Measurements from ENCODE around the gene GBE1. TPM values are rescaled to one million over a fixed set of nuclear protein-coding genes. Genes with fewer than 3 reads are reported as not detected.

The GBE1 gene
- total RNA-seq, 5 donors from 2014 or later (not counting 1 experiment from before 2014, with no cell fraction given): 8.1 to 9.2 (median 8.7) TPM

- ATAC-seq (replicated peaks in 1 of 4) (no peak), DNase-seq (no peak)
- no peaks in the 10 kb centered on the region for H3K4me1 ChIP-seq (ENCODE audit: control insufficient read depth in 1 of 2, extremely low read depth in 1 of 2, insufficient read depth in 2 of 2, low read length in 2 of 2)
- CTCF ChIA-PET: no interaction called here
- H3K4me3 ChIP-seq (ENCODE audit: control insufficient read depth in 1 of 2, extremely low read depth in 1 of 2, low read length in 1 of 2): no peak overlapping the region
- no peaks in the 10 kb centered on the region for H3K9me3 ChIP-seq
- WGBS (ENCODE audit: insufficient coverage): no CpG with 5 or more reads among the region's 1 CpG
- Mint-ChIP-seq H3K27me3 (no peaks in the 10 kb centered on the region), H3K27ac (no peak overlapping the region), H3K9me3 (no peaks in the 10 kb centered on the region), H3K4me1 (no peaks in the 10 kb centered on the region), H3K36me3 (peaks cover 6% of the 10 kb centered on the region), H3K4me3 (no peak overlapping the region)
- POLR2A ChIA-PET: interaction anchor here in 1 of 2 donors (0.6 kb wide), 1 partner anchor 28 kb away, joined by 4 read pairs; no protein-coding TSS in a partner anchor
- no peaks in the 10 kb centered on the region for H3K36me3 ChIP-seq (ENCODE audit: control insufficient read depth in 2 of 2, extremely low read depth in 1 of 2, insufficient read depth in 1 of 2, low read length in 1 of 2)
- H3K27me3 ChIP-seq (replicated peaks in 1 of 2; ENCODE audit: control insufficient read depth in 2 of 2, extremely low read depth in 1 of 2, insufficient read depth in 2 of 2, low read length in 1 of 2): no peaks in the 10 kb centered on the region
- no peak overlapping the region for H3K27ac ChIP-seq (ENCODE audit: low read length)
These were observed 245.4 kb downstream of the GBE1 start for GRCh38 chr3:81516042-81516441.

GRCh38 chr3:81513591-81513990 is 247.9 kb downstream of the GBE1 start:
- no peaks in the 10 kb centered on the region for H3K27me3 Mint-ChIP-seq
- no peak overlapping the region for H3K4me3 Mint-ChIP-seq
- no CpG with 5 or more reads among the region's 2 CpGs for WGBS (ENCODE audit: insufficient coverage)
- H3K4me3 ChIP-seq (ENCODE audit: control insufficient read depth in 1 of 2, extremely low read depth in 1 of 2, low read length in 1 of 2): no peak overlapping the region
- H3K36me3 Mint-ChIP-seq: peaks cover 6% of the 10 kb centered on the region
- no peaks in the 10 kb centered on the region for H3K4me1 ChIP-seq (ENCODE audit: control insufficient read depth in 1 of 2, extremely low read depth in 1 of 2, insufficient read depth in 2 of 2, low read length in 2 of 2)
- no peaks in the 10 kb centered on the region for H3K9me3 Mint-ChIP-seq
- H3K36me3 ChIP-seq (ENCODE audit: control insufficient read depth in 2 of 2, extremely low read depth in 1 of 2, insufficient read depth in 1 of 2, low read length in 1 of 2): no peaks in the 10 kb centered on the region
- no peak for DNase-seq
- no peak overlapping the region for H3K27ac ChIP-seq (ENCODE audit: low read length)
- no peaks in the 10 kb centered on the region for H3K9me3 ChIP-seq
- no peaks in the 10 kb centered on the region for H3K4me1 Mint-ChIP-seq
- ChIA-PET POLR2A (no interaction called here), CTCF (no interaction called here)
- H3K27me3 ChIP-seq (replicated peaks in 1 of 2; ENCODE audit: control insufficient read depth in 2 of 2, extremely low read depth in 1 of 2, insufficient read depth in 2 of 2, low read length in 1 of 2): no peaks in the 10 kb centered on the region
- no peak overlapping the region for H3K27ac Mint-ChIP-seq
- no peak for ATAC-seq (replicated peaks in 1 of 4)

GRCh38 chr3:81503026-81503425 is 258.4 kb downstream of the GBE1 start:
- Mint-ChIP-seq H3K4me1 (no peaks in the 10 kb centered on the region), H3K36me3 (peaks cover 13% of the 10 kb centered on the region), H3K4me3 (no peak overlapping the region), H3K27ac (no peak overlapping the region), H3K9me3 (no peaks in the 10 kb centered on the region), H3K27me3 (no peaks in the 10 kb centered on the region)
- 95% methylated on average over 2 of the region's 2 CpGs for WGBS (ENCODE audit: insufficient coverage)
- no peaks in the 10 kb centered on the region for H3K9me3 ChIP-seq
- no peaks in the 10 kb centered on the region for H3K27me3 ChIP-seq (replicated peaks in 1 of 2; ENCODE audit: control insufficient read depth in 2 of 2, extremely low read depth in 1 of 2, insufficient read depth in 2 of 2, low read length in 1 of 2)
- no peaks in the 10 kb centered on the region for H3K4me1 ChIP-seq (ENCODE audit: control insufficient read depth in 1 of 2, extremely low read depth in 1 of 2, insufficient read depth in 2 of 2, low read length in 2 of 2)
- DNase-seq: no peak
- no peaks in the 10 kb centered on the region for H3K36me3 ChIP-seq (ENCODE audit: control insufficient read depth in 2 of 2, extremely low read depth in 1 of 2, insufficient read depth in 1 of 2, low read length in 1 of 2)
- ATAC-seq (replicated peaks in 1 of 4): no peak
- POLR2A ChIA-PET: no interaction called here
- CTCF ChIA-PET: no interaction called here
- no peak overlapping the region for H3K27ac ChIP-seq (ENCODE audit: low read length)
- no peak overlapping the region for H3K4me3 ChIP-seq (ENCODE audit: control insufficient read depth in 1 of 2, extremely low read depth in 1 of 2, low read length in 1 of 2)

- no peak for ATAC-seq (replicated peaks in 1 of 4)
- H3K27ac Mint-ChIP-seq: no peak overlapping the region
- H3K4me3 Mint-ChIP-seq: no peak overlapping the region
- no peaks in the 10 kb centered on the region for H3K4me1 ChIP-seq (ENCODE audit: control insufficient read depth in 1 of 2, extremely low read depth in 1 of 2, insufficient read depth in 2 of 2, low read length in 2 of 2)
- H3K4me3 ChIP-seq (ENCODE audit: control insufficient read depth in 1 of 2, extremely low read depth in 1 of 2, low read length in 1 of 2): no peak overlapping the region
- ChIA-PET CTCF (interaction anchor here in 1 of 2 donors (1.9 kb wide), 1 partner anchor 11 kb away, joined by 9 read pairs; no protein-coding TSS in a partner anchor), POLR2A (interaction anchor here in 1 of 2 donors (0.7 kb wide), 1 partner anchor 499 kb away, joined by 8 read pairs; no protein-coding TSS in a partner anchor)
- H3K9me3 Mint-ChIP-seq: no peaks in the 10 kb centered on the region
- no CpG with 5 or more reads among the region's 1 CpG for WGBS (ENCODE audit: insufficient coverage)
- no peak overlapping the region for H3K27ac ChIP-seq (ENCODE audit: low read length)
- no peaks in the 10 kb centered on the region for H3K9me3 ChIP-seq
- peaks cover 13% of the 10 kb centered on the region for H3K36me3 Mint-ChIP-seq
- H3K36me3 ChIP-seq (ENCODE audit: control insufficient read depth in 2 of 2, extremely low read depth in 1 of 2, insufficient read depth in 1 of 2, low read length in 1 of 2): no peaks in the 10 kb centered on the region
- no peaks in the 10 kb centered on the region for H3K27me3 ChIP-seq (replicated peaks in 1 of 2; ENCODE audit: control insufficient read depth in 2 of 2, extremely low read depth in 1 of 2, insufficient read depth in 2 of 2, low read length in 1 of 2)
- H3K4me1 Mint-ChIP-seq: no peaks in the 10 kb centered on the region
- DNase-seq: no peak
- no peaks in the 10 kb centered on the region for H3K27me3 Mint-ChIP-seq
These were observed 259.2 kb downstream of the GBE1 start for GRCh38 chr3:81502236-81502635.

- Histone ChIP-seq H3K9me3 (no peaks in the 10 kb centered on the region), H3K36me3 (ENCODE audit: control insufficient read depth in 2 of 2, extremely low read depth in 1 of 2, insufficient read depth in 1 of 2, low read length in 1 of 2) (no peaks in the 10 kb centered on the region), H3K4me3 (ENCODE audit: control insufficient read depth in 1 of 2, extremely low read depth in 1 of 2, low read length in 1 of 2) (no peak overlapping the region), H3K27ac (ENCODE audit: low read length) (no peak overlapping the region), H3K4me1 (ENCODE audit: control insufficient read depth in 1 of 2, extremely low read depth in 1 of 2, insufficient read depth in 2 of 2, low read length in 2 of 2) (no peaks in the 10 kb centered on the region), H3K27me3 (replicated peaks in 1 of 2; ENCODE audit: control insufficient read depth in 2 of 2, extremely low read depth in 1 of 2, insufficient read depth in 2 of 2, low read length in 1 of 2) (no peaks in the 10 kb centered on the region)
- DNase-seq (no peak), ATAC-seq (replicated peaks in 1 of 4) (no peak)
- no peaks in the 10 kb centered on the region for H3K27me3 Mint-ChIP-seq
- no peaks in the 10 kb centered on the region for H3K4me1 Mint-ChIP-seq
- no peaks in the 10 kb centered on the region for H3K9me3 Mint-ChIP-seq
- no peak overlapping the region for H3K4me3 Mint-ChIP-seq
- peaks cover 13% of the 10 kb centered on the region for H3K36me3 Mint-ChIP-seq
- ChIA-PET POLR2A (no interaction called here), CTCF (no interaction called here)
- no CpG with 5 or more reads among the region's 1 CpG for WGBS (ENCODE audit: insufficient coverage)
- no peak overlapping the region for H3K27ac Mint-ChIP-seq
These were observed 261.4 kb downstream of the GBE1 start for GRCh38 chr3:81500039-81500438.

GRCh38 chr3:81497572-81498251 is 263.7 kb downstream of the GBE1 start:
- no peak for DNase-seq
- H3K36me3 ChIP-seq (ENCODE audit: control insufficient read depth in 2 of 2, extremely low read depth in 1 of 2, insufficient read depth in 1 of 2, low read length in 1 of 2): no peaks in the 10 kb centered on the region
- no peaks in the 10 kb centered on the region for H3K27me3 ChIP-seq (replicated peaks in 1 of 2; ENCODE audit: control insufficient read depth in 2 of 2, extremely low read depth in 1 of 2, insufficient read depth in 2 of 2, low read length in 1 of 2)
- no peaks in the 10 kb centered on the region for H3K4me1 Mint-ChIP-seq
- H3K9me3 Mint-ChIP-seq: no peaks in the 10 kb centered on the region
- no peak overlapping the region for H3K27ac Mint-ChIP-seq
- POLR2A ChIA-PET: no interaction called here
- ATAC-seq (replicated peaks in 1 of 4): no peak
- no peaks in the 10 kb centered on the region for H3K9me3 ChIP-seq
- H3K4me3 ChIP-seq (ENCODE audit: control insufficient read depth in 1 of 2, extremely low read depth in 1 of 2, low read length in 1 of 2): no peak overlapping the region
- CTCF ChIA-PET: no interaction called here
- no peaks in the 10 kb centered on the region for H3K27me3 Mint-ChIP-seq
- no peak overlapping the region for H3K27ac ChIP-seq (ENCODE audit: low read length)
- 90% methylated on average over 1 of the region's 4 CpGs for WGBS (ENCODE audit: insufficient coverage)
- no peak overlapping the region for H3K4me3 Mint-ChIP-seq
- H3K36me3 Mint-ChIP-seq: peaks cover 6% of the 10 kb centered on the region
- H3K4me1 ChIP-seq (ENCODE audit: control insufficient read depth in 1 of 2, extremely low read depth in 1 of 2, insufficient read depth in 2 of 2, low read length in 2 of 2): no peaks in the 10 kb centered on the region
